Midbrain (tissue), 1 donor: ENCODE results near the gene PRPH.
"Not testable (repeated sequence)": the region's sequence is repeated elsewhere in the genome, so short reads cannot be mapped to it uniquely, and the experiment has no call there.

Source experiments
- DNase-seq: peaks from one replicate; lab custom pipeline; 2025; lab: John Stamatoyannopoulos, UW

Gene PRPH

GRCh38 chr12:49301760-49302159, 6.8 kb downstream of the PRPH start:
- DNase-seq: no peak

- no peak for DNase-seq
Observed at GRCh38 chr12:49304161-49304560, 9.2 kb downstream of the PRPH start.

- no peak for DNase-seq
Observed at GRCh38 chr12:49305762-49306510, 11.0 kb downstream of the PRPH start.

GRCh38 chr12:49309386-49309785, 14.4 kb downstream of the PRPH start:
- DNase-seq: no peak

DNA sequence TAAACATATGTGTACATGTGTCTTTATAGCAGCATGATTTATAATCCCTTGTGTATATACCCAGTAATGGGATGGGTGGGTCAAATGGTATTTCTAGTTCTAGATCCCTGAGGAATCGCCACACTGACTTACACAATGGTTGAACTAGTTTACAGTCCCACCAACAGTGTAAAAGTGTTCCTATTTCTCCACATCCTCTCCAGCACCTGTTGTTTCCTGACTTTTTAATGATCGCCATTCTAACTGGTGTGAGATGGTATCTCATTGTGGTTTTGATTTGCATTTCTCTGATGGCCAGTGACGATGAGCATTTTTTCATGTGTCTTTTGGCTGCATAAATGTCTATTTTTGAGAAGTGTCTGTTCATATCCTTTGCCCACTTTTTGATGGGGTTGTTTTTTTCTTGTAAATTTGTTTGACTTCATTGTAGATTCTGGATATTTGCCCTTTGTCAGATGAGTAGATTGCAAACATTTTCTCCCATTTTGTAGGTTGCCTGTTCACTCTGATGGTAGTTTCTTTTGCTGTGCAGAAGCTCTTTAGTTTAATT, 15.6 kb downstream of the PRPH start:
- DNase-seq: not testable (repeated sequence)

- no peak for DNase-seq
Observed at GRCh38 chr12:49314811-49315210, 19.9 kb downstream of the PRPH start.

DNA sequence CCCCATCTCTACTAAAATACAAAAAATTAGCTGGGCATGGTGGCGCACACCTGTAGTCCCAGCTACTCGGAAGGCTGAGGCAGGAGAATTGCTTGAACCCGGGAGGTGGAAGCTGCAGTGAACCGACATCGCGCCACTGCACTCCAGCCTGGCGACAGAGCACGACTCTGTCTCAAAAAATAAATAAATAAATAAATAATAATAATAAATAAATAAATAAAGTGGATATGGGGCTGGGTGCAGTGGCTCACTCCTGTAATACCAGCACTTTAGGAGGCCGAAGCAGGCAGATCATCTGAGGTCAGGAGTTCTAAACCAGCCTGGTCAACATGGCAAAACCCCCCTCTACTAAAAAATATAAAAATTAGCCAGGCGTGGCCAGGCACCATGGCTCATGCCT, 22.2 kb downstream of the PRPH start:
- not testable (repeated sequence) for DNase-seq

GRCh38 chr12:49320411-49321103, 25.6 kb downstream of the PRPH start:
- DNase-seq: not testable (repeated sequence)

DNA sequence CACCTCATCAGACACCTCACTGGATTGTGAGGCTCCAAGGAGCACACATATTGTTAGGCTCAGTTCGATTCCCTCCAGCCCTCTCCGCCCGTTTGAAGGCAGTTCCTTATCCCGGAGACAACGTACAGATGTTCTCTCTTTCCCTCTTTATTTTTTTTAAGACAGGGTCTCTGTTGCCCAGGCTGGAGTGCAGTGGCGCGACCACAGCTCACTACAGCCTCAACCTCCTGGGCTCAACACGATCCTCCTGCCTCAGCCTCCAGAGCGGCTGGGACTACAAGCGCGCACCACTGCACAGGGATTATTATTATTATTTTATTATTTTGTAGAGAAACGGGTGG, 27.4 kb downstream of the PRPH start:
- DNase-seq: no peak

DNA sequence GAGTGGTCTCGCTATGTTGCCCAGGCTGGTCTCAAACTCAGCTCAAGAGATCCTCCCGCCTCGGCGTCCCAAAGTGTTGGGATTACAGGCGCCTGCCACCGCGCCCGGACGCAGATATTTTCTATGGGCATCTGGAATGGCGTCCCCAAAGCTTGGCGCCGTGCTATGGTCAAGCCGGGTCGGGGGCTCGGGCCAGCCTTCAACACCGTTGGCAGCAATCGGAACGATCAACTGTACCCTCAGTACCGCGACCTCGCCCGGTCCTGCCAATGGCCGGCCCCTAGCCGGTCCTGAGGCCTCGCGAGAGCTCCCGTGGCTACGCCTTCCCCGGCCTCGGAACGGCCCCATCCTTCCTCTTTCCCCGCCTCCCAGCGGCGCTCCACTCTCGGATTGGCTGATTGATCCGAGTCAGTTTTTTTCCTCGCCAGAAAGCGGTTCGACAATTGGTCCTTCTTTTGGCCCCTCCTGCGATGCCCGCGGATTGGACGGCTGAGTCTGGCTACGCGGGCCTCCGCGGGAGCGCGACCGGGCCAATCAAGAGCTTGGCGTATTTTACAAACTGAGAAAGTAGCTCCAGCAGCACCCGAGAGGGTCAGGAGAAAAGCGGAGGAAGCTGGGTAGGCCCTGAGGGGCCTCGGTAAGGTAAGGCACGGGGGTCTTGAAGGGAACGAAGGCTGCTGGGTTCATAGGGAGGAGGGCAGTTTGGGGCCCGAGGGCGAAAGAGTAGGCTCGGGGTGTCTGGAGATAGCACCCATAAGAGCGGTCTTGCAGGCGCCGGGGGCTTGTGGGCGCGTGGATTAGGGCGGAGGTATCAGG, 28.0 kb downstream of the PRPH start, which contains the start of gene TROAP:
TSS of gene TROAP (plus strand) at position 548 of the 816 bp plus-strand sequence. CDS start 354 bp downstream, outside the sequence.
- DNase-seq: peak; percentile 99

- DNase-seq: no peak
Observed at GRCh38 chr12:49323524-49324097, 28.7 kb downstream of the PRPH start.

- DNase-seq: no peak
Observed at GRCh38 chr12:49325606-49326005, 30.7 kb downstream of the PRPH start.

DNA sequence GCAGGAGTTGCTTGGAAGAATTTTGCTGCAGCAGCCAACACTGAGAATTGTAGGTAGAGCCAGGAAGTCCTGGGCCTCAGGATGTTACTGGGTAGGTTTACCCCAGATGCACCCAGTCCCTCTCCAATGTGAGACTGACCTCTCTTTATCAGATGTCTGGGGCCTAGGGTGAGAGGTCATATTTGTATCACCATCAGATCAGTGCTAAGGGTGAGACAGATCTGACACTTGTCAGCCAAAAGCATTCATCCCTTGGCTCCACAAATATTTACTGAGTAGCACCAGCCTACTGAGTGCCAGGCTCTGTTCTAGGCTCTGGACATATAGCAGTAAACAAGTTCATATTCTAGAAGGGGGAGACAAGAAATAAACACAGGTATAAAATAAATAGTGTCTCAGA, 32.4 kb downstream of the PRPH start:
- DNase-seq: no peak

DNA sequence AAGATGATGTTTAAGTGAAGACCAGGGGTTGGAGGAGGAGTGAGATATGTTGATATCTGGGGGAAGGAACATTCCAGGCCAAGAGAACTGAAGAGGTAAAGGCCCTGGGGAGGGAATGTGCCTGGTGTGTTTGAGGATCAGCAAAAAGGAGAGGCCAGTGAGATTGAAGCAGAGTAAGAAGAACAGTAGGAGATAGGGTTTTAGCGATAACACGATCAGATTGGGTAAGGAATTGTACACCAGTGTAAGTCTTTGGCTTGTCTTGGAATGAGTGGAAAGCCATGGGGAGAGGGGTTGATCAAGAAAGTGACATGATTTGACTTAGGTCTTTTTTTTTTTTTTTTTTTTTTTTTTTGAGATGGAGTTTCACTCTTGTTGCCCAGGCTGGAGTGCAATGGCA, 32.9 kb downstream of the PRPH start:
- DNase-seq: no peak

DNA sequence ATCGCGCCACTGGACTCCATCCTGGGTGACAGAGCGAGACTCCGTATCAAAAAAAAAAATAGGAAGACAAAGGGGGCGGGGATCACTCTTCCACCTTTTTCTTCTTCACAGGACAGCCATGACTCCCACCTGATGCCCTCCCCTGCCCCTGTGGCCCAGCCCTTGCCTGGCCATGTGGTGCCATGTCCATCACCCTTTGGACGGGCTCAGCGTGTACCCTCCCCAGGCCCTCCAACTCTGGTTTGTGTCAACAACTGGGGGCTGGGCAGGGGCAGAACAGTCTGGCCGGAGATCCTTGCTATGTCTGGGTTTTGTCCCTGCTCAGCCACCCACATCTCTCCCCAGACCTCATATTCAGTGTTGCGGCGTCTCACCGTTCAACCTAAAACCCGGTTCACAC, 33.9 kb downstream of the PRPH start:
- no peak for DNase-seq

DNA sequence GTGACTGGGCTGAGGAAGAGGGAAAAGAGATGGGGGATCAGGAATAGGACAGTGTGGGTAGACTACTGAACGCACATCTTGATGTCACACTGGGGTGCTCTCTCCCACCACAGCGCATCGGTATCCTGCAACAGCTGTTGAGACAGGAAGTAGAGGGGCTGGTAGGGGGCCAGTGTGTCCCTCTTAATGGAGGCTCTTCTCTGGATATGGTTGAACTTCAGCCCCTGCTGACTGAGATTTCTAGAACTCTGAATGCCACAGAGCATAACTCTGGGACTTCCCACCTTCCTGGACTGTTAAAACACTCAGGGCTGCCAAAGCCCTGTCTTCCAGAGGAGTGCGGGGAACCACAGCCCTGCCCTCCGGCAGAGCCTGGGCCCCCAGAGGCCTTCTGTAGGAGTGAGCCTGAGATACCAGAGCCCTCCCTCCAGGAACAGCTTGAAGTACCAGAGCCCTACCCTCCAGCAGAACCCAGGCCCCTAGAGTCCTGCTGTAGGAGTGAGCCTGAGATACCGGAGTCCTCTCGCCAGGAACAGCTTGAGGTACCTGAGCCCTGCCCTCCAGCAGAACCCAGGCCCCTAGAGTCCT, 35.2 kb downstream of the PRPH start:
- no peak for DNase-seq

DNA sequence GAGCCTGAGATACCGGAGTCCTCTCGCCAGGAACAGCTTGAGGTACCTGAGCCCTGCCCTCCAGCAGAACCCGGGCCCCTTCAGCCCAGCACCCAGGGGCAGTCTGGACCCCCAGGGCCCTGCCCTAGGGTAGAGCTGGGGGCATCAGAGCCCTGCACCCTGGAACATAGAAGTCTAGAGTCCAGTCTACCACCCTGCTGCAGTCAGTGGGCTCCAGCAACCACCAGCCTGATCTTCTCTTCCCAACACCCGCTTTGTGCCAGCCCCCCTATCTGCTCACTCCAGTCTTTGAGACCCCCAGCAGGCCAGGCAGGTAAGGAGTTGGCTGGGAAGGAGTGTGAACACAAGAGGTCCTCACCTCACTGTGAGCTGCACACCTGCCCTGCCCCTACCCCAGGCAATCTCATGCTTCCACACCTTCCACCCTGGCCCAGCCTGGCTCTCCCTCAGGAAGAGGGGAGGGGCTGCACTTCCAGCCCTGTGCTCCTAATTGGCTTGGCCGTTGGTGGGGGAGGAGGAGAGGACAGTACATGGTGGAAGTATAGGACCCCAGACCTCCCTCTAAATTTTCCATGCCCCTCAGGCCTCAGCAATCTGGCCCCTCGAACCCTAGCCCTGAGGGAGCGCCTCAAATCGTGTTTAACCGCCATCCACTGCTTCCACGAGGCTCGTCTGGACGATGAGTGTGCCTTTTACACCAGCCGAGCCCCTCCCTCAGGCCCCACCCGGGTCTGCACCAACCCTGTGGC, 35.9 kb downstream of the PRPH start:
- no peak for DNase-seq

DNA sequence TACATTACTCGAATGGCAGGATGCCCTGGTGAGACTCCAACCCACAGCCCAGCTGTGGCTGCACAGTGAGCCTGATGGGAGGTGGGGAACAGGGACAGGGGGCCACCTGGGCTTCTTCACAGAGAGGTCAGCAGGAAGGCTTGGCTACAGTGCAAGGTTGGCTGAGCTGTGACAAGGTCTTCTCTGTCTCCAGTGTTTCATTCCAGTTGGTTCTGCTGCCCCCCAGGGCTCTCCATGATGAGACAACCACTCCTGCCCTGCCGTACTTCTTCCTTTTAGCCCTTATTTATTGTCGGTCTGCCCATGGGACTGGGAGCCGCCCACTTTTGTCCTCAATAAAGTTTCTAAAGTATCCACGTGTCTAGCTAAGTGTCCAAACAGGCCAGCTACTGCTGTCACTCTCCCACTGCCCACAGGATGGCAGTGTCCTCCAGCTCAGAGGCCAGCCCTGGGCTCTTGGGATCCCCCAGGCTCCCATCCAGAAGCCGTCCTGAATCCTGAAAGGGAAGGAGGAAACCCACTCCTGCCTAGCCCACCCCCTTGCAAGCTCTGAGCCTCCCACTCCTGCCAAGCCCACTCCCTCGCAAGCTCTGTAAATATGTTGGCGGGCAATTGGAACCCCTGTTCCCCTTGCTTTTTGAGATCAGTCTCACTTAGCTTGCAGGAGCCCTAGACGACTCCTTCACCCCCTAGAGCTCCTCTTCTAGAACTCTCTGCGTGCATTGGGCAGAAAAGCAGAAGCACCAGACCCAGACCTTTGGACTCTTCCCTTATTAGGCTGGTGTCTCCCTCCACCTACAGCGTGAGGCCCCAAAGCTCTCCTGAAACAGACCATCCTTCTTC, 36.7 kb downstream of the PRPH start:
- DNase-seq: peak; percentile 78

DNA sequence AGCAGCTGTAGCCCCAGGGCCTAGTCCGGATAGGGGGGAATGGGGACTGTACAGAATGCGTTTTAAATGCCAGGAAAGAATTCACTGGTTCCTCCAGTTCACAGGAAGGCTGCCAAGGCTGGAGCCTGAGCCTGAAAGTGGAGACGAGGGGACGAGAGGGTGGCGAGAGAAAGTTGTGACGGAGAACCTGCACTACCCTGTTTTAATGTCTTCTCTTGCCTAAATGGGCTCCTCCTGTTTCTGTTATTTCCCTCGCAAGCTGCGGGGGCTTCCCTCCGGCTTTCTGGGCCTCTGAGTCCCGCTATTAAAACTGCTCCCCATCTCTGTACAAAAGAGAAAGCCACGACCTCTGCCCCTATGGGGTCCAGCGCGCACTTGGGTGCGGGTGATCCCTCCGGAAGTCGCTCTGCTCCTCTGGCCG, 37.5 kb downstream of the PRPH start:
- no peak for DNase-seq

DNA sequence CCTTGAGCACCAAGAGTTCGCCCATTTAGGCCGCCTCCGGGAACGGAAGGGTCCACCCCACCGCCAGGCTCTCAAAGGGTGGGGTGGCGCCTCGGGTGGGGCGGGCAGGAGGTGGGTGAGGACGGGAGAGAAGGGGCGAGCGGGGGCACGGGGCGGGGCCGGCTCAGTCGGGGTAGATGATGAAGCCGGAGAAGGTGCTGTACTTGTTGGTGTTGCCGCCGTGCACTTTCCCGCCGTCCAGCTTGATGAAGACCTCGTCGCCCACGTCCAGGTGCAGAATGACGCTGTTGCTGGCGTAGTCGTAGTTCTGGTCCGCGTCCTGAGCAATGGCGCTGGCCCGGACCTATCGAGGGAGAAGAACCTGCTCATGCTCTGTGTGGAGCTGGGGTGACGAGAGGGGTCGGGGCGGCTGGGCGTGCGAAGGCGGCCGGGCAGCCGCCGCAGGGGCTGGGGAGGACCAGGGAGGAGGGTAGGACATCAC, 38.0 kb downstream of the PRPH start:
- no peak for DNase-seq
